HEK293 (cell line): ENCODE data around the gene RPS18.
A peak's percentile ranks its signal among the peaks of the same experiment; 100 is the strongest.

ENCODE experiments used
- GLIS2 ChIP-seq: fragments of 450-650 bp; formaldehyde crosslinking; IDR thresholded peaks from 2 replicates; pipeline ENCODE4 v1.5.1; 2016; ENCODE audit warnings: missing biosample characterization, missing genetic modification characterization
- KLF10 ChIP-seq: fragments of 450-650 bp; IDR thresholded peaks from 2 replicates; pipeline ENCODE4 v1.5.1; 2018; ENCODE audit warnings: missing biosample characterization, mild to moderate bottlenecking, missing genetic modification characterization
- KLF16 ChIP-seq: fragments of 450-650 bp; formaldehyde crosslinking; IDR thresholded peaks from 2 replicates; pipeline ENCODE4 v1.5.1; 2017; ENCODE audit warnings: missing biosample characterization, missing genetic modification characterization
- KLF7 ChIP-seq: fragments of 450-650 bp; formaldehyde crosslinking; IDR thresholded peaks from 2 replicates; pipeline ENCODE4 v1.5.1; 2016; ENCODE audit warnings: missing biosample characterization, missing genetic modification characterization, borderline replicate concordance
- KLF9 ChIP-seq: fragments of 450-650 bp; formaldehyde crosslinking; IDR thresholded peaks from 2 replicates; pipeline ENCODE4 v1.5.1; 2016; ENCODE audit warnings: missing biosample characterization, missing genetic modification characterization, low read depth
- SCRT1 ChIP-seq: fragments of 450-650 bp; formaldehyde crosslinking; IDR thresholded peaks from 2 replicates; pipeline ENCODE4 v1.5.1; 2016; ENCODE audit warnings: missing biosample characterization, missing genetic modification characterization, borderline replicate concordance
- SP2 ChIP-seq: fragments of 450-650 bp; formaldehyde crosslinking; IDR thresholded peaks from 2 replicates; pipeline ENCODE4 v1.5.1; 2016; ENCODE audit warnings: missing biosample characterization, missing genetic modification characterization
- SP3 ChIP-seq: fragments of 450-650 bp; formaldehyde crosslinking; IDR thresholded peaks from 2 replicates; pipeline ENCODE4 v1.5.1; 2016; ENCODE audit warnings: missing biosample characterization, missing genetic modification characterization
- SP7 ChIP-seq: fragments of 450-650 bp; formaldehyde crosslinking; IDR thresholded peaks from 2 replicates; pipeline ENCODE4 v1.5.1; 2016; ENCODE audit warnings: missing biosample characterization, missing genetic modification characterization
- WT1 ChIP-seq: fragments of 450-650 bp; formaldehyde crosslinking; IDR thresholded peaks from 2 replicates; pipeline ENCODE4 v1.5.1; 2016; ENCODE audit warnings: missing biosample characterization, missing genetic modification characterization
- YY2 ChIP-seq: fragments of 450-650 bp; formaldehyde crosslinking; IDR thresholded peaks from 2 replicates; pipeline ENCODE4 v1.5.1; 2016; ENCODE audit warnings: missing biosample characterization, missing genetic modification characterization
- ZBTB20 ChIP-seq: fragments of 450-650 bp; formaldehyde crosslinking; IDR thresholded peaks from 2 replicates; pipeline ENCODE4 v1.5.1; 2016; ENCODE audit warnings: missing biosample characterization, missing genetic modification characterization
- ZBTB21 ChIP-seq: fragments of 450-650 bp; formaldehyde crosslinking; IDR thresholded peaks from 2 replicates; pipeline ENCODE4 v1.5.1; 2017; ENCODE audit warnings: missing biosample characterization, missing genetic modification characterization
- ZBTB7A ChIP-seq: fragments of 450-650 bp; formaldehyde crosslinking; IDR thresholded peaks from 2 replicates; pipeline ENCODE4 v1.5.1; 2016; ENCODE audit warnings: low read depth, missing biosample characterization, missing genetic modification characterization
- ZEB2 ChIP-seq: fragments of 450-650 bp; formaldehyde crosslinking; IDR thresholded peaks from 2 replicates; pipeline ENCODE4 v1.5.1; 2016; ENCODE audit warnings: missing biosample characterization, missing genetic modification characterization
- ZFHX2 ChIP-seq: fragments of 450-650 bp; formaldehyde crosslinking; conservative IDR thresholded peaks from 2 replicates; pipeline ENCODE4 v1.5.1; 2016; ENCODE audit warnings: missing biosample characterization, missing genetic modification characterization
- ZNF114 ChIP-seq: fragments of 450-650 bp; formaldehyde crosslinking; IDR thresholded peaks from 2 replicates; pipeline ENCODE4 v1.5.0; 2017; ENCODE audit warnings: missing biosample characterization, missing genetic modification characterization
- ZNF335 ChIP-seq: fragments of 450-650 bp; formaldehyde crosslinking; conservative IDR thresholded peaks from 2 replicates; pipeline ENCODE4 v1.5.1; 2016; ENCODE audit warnings: missing biosample characterization, missing genetic modification characterization
- ZNF426 ChIP-seq: fragments of 450-650 bp; formaldehyde crosslinking; IDR thresholded peaks from 2 replicates; pipeline ENCODE4 v1.5.1; 2017; ENCODE audit warnings: missing biosample characterization, missing genetic modification characterization, mild to moderate bottlenecking, inconsistent platforms, moderate library complexity
- ZNF521 ChIP-seq: fragments of 450-650 bp; formaldehyde crosslinking; IDR thresholded peaks from 2 replicates; pipeline ENCODE4 v1.5.1; 2017; ENCODE audit warnings: missing biosample characterization, mild to moderate bottlenecking, missing genetic modification characterization
- ZNF529 ChIP-seq: fragments of 450-650 bp; formaldehyde crosslinking; IDR thresholded peaks from 2 replicates; pipeline ENCODE4 v1.5.1; 2017; ENCODE audit warnings: missing genetic modification characterization, missing biosample characterization; ENCODE audit not compliant: insufficient replicate concordance
- ZNF580 ChIP-seq: fragments of 450-650 bp; formaldehyde crosslinking; IDR thresholded peaks from 2 replicates; pipeline ENCODE4 v1.5.1; 2016; ENCODE audit warnings: missing biosample characterization, missing genetic modification characterization
- ZNF629 ChIP-seq: fragments of 450-650 bp; formaldehyde crosslinking; IDR thresholded peaks from 2 replicates; pipeline ENCODE4 v1.5.1; 2017; ENCODE audit warnings: missing biosample characterization, missing genetic modification characterization
- ZNF645 ChIP-seq: fragments of 450-650 bp; formaldehyde crosslinking; IDR thresholded peaks from 2 replicates; pipeline ENCODE4; 2016; ENCODE audit warnings: missing biosample characterization, missing genetic modification characterization
- ZNF76 ChIP-seq: fragments of 450-650 bp; formaldehyde crosslinking; IDR thresholded peaks from 2 replicates; pipeline ENCODE4; 2016; ENCODE audit warnings: low read depth, missing biosample characterization, missing genetic modification characterization, borderline replicate concordance
- ZNF768 ChIP-seq: fragments of 450-650 bp; formaldehyde crosslinking; IDR thresholded peaks from 2 replicates; pipeline ENCODE4 v1.5.1; 2018; ENCODE audit warnings: missing biosample characterization, mild to moderate bottlenecking, missing genetic modification characterization
- ZNF837 ChIP-seq: fragments of 450-650 bp; formaldehyde crosslinking; IDR thresholded peaks from 2 replicates; pipeline ENCODE4 v1.5.1; 2016; ENCODE audit warnings: missing biosample characterization, missing genetic modification characterization
- TF ChIP-seq, protein P1 (sequence below): fragments of 450-650 bp; formaldehyde crosslinking; conservative IDR thresholded peaks from 2 replicates; pipeline ENCODE4 v1.5.1; 2016; ENCODE audit warnings: low read depth, missing biosample characterization, missing genetic modification characterization
- TF ChIP-seq, protein P2 (sequence below): fragments of 450-650 bp; formaldehyde crosslinking; IDR thresholded peaks from 2 replicates; pipeline ENCODE4 v1.5.1; 2016; ENCODE audit warnings: missing biosample characterization, missing genetic modification characterization
- TF ChIP-seq, protein P3 (sequence below): fragments of 450-650 bp; formaldehyde crosslinking; IDR thresholded peaks from 2 replicates; pipeline ENCODE4 v1.5.1; 2016; ENCODE audit warnings: missing biosample characterization, missing genetic modification characterization
- TF ChIP-seq, protein P4 (sequence below): fragments of 450-650 bp; formaldehyde crosslinking; IDR thresholded peaks from 2 replicates; pipeline ENCODE4 v1.5.1; 2016; ENCODE audit warnings: missing biosample characterization, missing genetic modification characterization

The RPS18 gene

DNA sequence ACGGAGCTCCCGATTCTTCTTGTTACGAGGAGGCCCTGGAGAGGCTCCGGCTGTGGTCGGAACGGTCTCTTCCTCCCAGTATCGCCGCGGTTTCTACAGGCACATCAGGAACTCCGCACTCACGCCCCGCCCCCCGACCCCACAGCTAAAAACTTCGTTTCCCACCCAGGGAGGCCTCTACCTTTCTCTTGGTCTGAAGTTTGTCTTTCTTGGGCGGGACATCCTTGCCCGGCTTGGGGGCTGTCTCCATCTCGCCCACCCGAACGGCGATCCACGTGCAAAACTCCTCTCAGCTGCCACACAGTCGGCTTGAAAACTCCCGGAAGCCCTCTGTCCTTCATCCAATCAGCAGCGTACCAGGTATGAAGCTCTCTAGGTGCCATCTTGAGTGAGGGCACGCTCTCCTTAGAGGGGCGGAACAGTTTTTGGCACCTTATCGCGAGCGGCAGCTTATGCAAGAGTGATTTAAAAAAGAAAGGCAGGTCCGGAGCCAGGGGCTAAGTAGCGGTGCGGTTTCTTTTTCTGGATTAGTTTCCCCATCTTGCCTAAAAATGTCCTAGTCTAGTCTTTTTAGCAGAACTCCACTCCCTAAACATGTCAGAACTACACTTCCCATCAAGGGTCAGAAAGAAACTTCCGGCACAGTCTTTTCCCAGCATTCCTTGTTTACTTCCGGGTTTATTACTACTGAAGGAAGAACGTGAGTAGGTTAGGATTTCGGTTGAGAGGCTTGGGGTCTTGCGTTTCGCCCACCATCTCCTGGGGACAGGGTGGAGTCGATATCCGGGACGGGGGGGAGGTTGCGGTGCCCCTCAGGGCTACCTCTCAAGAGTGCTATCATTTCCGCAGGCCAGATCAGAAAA is 17.3 kb downstream of the RPS18 start, which contains the start of the genes PFDN6 and WDR46 (continued):
- TF ChIP-seq ZNF529 (tag by site-specific recombination) (no peak), SCRT1 (no peak), KLF10 (tag by site-specific recombination) (0 out of 2 replicates have a peak, but pooled peaks have one; percentile 21), ZFHX2 (tag by site-specific recombination) (0 out of 2 replicates have a peak, but pooled peaks have one; percentile 40), ZNF629 (tag by site-specific recombination) (peak; percentile 68; the same call in 1 of the 2 replicates), SP3 (tag by site-specific recombination) (peak; percentile 85), ZNF521 (tag by site-specific recombination) (no peak), ZNF114 (tag by site-specific recombination) (no peak), ZNF768 (tag by site-specific recombination) (no peak), SP2 (tag by site-specific recombination) (peak; percentile 87), YY2 (tag by site-specific recombination) (peak; percentile 83), ZNF426 (tag by site-specific recombination) (no peak), SP7 (tag by site-specific recombination) (peak; percentile 47), ZEB2 (tag by site-specific recombination) (0 out of 2 replicates have a peak, but pooled peaks have one; percentile 19), ZNF837 (tag by site-specific recombination) (no peak), ZBTB7A (tag by site-specific recombination) (0 out of 2 replicates have a peak, but pooled peaks have one; percentile 38), ZBTB21 (tag by site-specific recombination) (no peak), WT1 (tag by site-specific recombination) (peak; percentile 28; the same call in 1 of the 2 replicates), KLF7 (peak; percentile 27; the same call in 1 of the 2 replicates), ZNF645 (tag by site-specific recombination) (no peak), ZBTB20 (tag by site-specific recombination) (peak; percentile 54; the same call in 1 of the 2 replicates), ZNF76 (peak; percentile 98), KLF16 (tag by site-specific recombination) (no peak), ZNF580 (no peak; the same call in 1 of the 2 replicates), GLIS2 (tag by site-specific recombination) (no peak), ZNF335 (tag by site-specific recombination) (peak; percentile 97), KLF9 (tag by site-specific recombination) (peak; percentile 79)
- TF ChIP-seq, protein P1, sequence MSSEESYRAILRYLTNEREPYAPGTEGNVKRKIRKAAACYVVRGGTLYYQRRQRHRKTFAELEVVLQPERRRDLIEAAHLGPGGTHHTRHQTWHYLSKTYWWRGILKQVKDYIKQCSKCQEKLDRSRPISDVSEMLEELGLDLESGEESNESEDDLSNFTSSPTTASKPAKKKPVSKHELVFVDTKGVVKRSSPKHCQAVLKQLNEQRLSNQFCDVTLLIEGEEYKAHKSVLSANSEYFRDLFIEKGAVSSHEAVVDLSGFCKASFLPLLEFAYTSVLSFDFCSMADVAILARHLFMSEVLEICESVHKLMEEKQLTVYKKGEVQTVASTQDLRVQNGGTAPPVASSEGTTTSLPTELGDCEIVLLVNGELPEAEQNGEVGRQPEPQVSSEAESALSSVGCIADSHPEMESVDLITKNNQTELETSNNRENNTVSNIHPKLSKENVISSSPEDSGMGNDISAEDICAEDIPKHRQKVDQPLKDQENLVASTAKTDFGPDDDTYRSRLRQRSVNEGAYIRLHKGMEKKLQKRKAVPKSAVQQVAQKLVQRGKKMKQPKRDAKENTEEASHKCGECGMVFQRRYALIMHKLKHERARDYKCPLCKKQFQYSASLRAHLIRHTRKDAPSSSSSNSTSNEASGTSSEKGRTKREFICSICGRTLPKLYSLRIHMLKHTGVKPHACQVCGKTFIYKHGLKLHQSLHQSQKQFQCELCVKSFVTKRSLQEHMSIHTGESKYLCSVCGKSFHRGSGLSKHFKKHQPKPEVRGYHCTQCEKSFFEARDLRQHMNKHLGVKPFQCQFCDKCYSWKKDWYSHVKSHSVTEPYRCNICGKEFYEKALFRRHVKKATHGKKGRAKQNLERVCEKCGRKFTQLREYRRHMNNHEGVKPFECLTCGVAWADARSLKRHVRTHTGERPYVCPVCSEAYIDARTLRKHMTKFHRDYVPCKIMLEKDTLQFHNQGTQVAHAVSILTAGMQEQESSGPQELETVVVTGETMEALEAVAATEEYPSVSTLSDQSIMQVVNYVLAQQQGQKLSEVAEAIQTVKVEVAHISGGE (tag by site-specific recombination): peak; percentile 90
- TF ChIP-seq, protein P2, sequence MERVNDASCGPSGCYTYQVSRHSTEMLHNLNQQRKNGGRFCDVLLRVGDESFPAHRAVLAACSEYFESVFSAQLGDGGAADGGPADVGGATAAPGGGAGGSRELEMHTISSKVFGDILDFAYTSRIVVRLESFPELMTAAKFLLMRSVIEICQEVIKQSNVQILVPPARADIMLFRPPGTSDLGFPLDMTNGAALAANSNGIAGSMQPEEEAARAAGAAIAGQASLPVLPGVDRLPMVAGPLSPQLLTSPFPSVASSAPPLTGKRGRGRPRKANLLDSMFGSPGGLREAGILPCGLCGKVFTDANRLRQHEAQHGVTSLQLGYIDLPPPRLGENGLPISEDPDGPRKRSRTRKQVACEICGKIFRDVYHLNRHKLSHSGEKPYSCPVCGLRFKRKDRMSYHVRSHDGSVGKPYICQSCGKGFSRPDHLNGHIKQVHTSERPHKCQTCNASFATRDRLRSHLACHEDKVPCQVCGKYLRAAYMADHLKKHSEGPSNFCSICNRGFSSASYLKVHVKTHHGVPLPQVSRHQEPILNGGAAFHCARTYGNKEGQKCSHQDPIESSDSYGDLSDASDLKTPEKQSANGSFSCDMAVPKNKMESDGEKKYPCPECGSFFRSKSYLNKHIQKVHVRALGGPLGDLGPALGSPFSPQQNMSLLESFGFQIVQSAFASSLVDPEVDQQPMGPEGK (tag by site-specific recombination): peak; percentile 46; the same call in 1 of the 2 replicates
- TF ChIP-seq, protein P3, sequence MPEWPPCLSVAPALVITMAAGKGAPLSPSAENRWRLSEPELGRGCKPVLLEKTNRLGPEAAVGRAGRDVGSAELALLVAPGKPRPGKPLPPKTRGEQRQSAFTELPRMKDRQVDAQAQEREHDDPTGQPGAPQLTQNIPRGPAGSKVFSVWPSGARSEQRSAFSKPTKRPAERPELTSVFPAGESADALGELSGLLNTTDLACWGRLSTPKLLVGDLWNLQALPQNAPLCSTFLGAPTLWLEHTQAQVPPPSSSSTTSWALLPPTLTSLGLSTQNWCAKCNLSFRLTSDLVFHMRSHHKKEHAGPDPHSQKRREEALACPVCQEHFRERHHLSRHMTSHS: no peak
- TF ChIP-seq, protein P4, sequence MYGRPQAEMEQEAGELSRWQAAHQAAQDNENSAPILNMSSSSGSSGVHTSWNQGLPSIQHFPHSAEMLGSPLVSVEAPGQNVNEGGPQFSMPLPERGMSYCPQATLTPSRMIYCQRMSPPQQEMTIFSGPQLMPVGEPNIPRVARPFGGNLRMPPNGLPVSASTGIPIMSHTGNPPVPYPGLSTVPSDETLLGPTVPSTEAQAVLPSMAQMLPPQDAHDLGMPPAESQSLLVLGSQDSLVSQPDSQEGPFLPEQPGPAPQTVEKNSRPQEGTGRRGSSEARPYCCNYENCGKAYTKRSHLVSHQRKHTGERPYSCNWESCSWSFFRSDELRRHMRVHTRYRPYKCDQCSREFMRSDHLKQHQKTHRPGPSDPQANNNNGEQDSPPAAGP (tag by site-specific recombination): no peak
